GM12891 (cell line): ENCODE measurements around the gene CLNK.

Source experiments
- POLR2A ChIP-seq: IDR thresholded peaks from 2 replicates; pipeline ENCODE4 v1.6.1; 2011; ENCODE audit warnings: low read depth, low read length, control low read depth
- SPI1 ChIP-seq: IDR thresholded peaks from 2 replicates; pipeline ENCODE4 v1.6.1; 2011; ENCODE audit warnings: low read depth, low read length, control low read depth

DNA sequence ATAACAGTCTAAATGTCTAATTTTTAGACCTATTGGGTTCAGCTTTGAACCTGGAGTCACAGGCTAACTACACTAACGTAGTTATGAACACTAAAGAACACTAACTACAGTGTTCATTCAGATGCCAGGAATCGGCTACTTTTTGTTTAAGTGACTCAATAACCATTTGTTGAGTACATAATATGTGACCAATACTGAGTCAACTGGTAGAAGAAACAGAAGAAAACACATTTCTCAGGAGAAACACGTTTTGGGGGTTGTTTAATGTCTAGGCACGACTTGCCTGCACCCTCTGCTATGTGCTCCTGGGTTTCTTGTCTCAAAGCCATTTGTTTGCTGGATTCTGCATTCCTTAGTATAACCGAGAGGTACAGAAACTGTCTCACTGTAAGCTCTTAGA lies 18.6 kb upstream of the CLNK start:
- TF ChIP-seq POLR2A (no peak), SPI1 (no peak)
